ENCODE results near the gene DNAH17. TPM values are rescaled to one million over a fixed set of nuclear protein-coding genes. Genes with fewer than 3 reads are reported as not detected.

The DNAH17 gene
- total RNA-seq, 2 experiments from 2014 or later, result 0.41 to 0.45 TPM

GRCh38 chr17:78401246-78401645 lies 175.9 kb downstream of the DNAH17 start:
- H3K27me3 Mint-ChIP-seq, result no peaks in the 10 kb centered on the region
- DNase-seq, result no peak
- H3K4me3 Mint-ChIP-seq, result no peak overlapping the region
- intact Hi-C loops (cut with micrococcal nuclease), result no loop called here
- ATAC-seq, result no peak
- H3K27ac Mint-ChIP-seq, result peak overlapping the region; percentile 25
- H3K9me3 Mint-ChIP-seq, result no peaks in the 10 kb centered on the region
- TF ChIP-seq CTCF (IDR thresholded peaks at IDR 0.05), result no peak
- peaks cover 68% of the 10 kb centered on the region for H3K36me3 Mint-ChIP-seq (ENCODE audit: low read depth)
- POLR2A ChIA-PET, result interaction anchor here (0.7 to 2.2 kb wide), 3 partner anchors 10 to 17 kb away, joined by 3 to 10 read pairs (median 3); no protein-coding TSS in a partner anchor
- peaks cover under 1% of the 10 kb centered on the region for H3K4me1 Mint-ChIP-seq (ENCODE audit: low read depth)
- CTCF ChIA-PET, result interaction anchor here (0.8 to 1.5 kb wide), 2 partner anchors 11 to 21 kb away, joined by 4 to 5 read pairs; no protein-coding TSS in a partner anchor

- Mint-ChIP-seq H3K9me3 (no peaks in the 10 kb centered on the region), H3K27ac (no peak overlapping the region), H3K27me3 (no peaks in the 10 kb centered on the region), H3K36me3 (ENCODE audit: low read depth) (peaks cover 72% of the 10 kb centered on the region), H3K4me1 (ENCODE audit: low read depth) (no peaks in the 10 kb centered on the region), H3K4me3 (no peak overlapping the region)
- DNase-seq, result no peak
- ChIA-PET CTCF (interaction anchor here (0.8 to 1.5 kb wide), 2 partner anchors 12 to 21 kb away, joined by 4 to 5 read pairs; no protein-coding TSS in a partner anchor), POLR2A (interaction anchor here (0.7 kb wide), 1 partner anchor 18 kb away, joined by 3 read pairs; no protein-coding TSS in a partner anchor)
- intact Hi-C loops (cut with micrococcal nuclease), result no loop called here
- no peak for TF ChIP-seq CTCF (IDR thresholded peaks at IDR 0.05)
- ATAC-seq, result no peak
Observed at GRCh38 chr17:78400581-78401240, 176.5 kb downstream of the DNAH17 start.

GRCh38 chr17:78399693-78400144 lies 177.5 kb downstream of the DNAH17 start:
- CTCF ChIA-PET, result interaction anchor here (0.8 kb wide), 1 partner anchor 46 kb away, joined by 3 read pairs; no protein-coding TSS in a partner anchor

GRCh38 chr17:78399028-78399692 lies 178.0 kb downstream of the DNAH17 start:
- ChIA-PET POLR2A (no interaction called here), CTCF (interaction anchor here (0.8 kb wide), 1 partner anchor 46 kb away, joined by 3 read pairs; no protein-coding TSS in a partner anchor)
- intact Hi-C loops (cut with micrococcal nuclease), result no loop called here
- H3K4me1 Mint-ChIP-seq (ENCODE audit: low read depth), result no peaks in the 10 kb centered on the region
- H3K27me3 Mint-ChIP-seq, result no peaks in the 10 kb centered on the region
- TF ChIP-seq CTCF (IDR thresholded peaks at IDR 0.05), result no peak
- H3K9me3 Mint-ChIP-seq, result no peaks in the 10 kb centered on the region
- ATAC-seq, result no peak
- DNase-seq, result no peak
- H3K27ac Mint-ChIP-seq, result no peak overlapping the region
- H3K36me3 Mint-ChIP-seq (ENCODE audit: low read depth), result peaks cover 73% of the 10 kb centered on the region
- no peak overlapping the region for H3K4me3 Mint-ChIP-seq

More at GRCh38 chr17:78399693-78400144, 177.5 kb downstream of the DNAH17 start:
- intact Hi-C loops (cut with micrococcal nuclease), result no loop called here
- Mint-ChIP-seq H3K27me3 (no peaks in the 10 kb centered on the region), H3K4me3 (no peak overlapping the region), H3K27ac (no peak overlapping the region), H3K9me3 (no peaks in the 10 kb centered on the region), H3K36me3 (ENCODE audit: low read depth) (peaks cover 75% of the 10 kb centered on the region), H3K4me1 (ENCODE audit: low read depth) (no peaks in the 10 kb centered on the region)
- DNase-seq, result no peak
- no peak for ATAC-seq
- no peak for TF ChIP-seq CTCF (IDR thresholded peaks at IDR 0.05)
- POLR2A ChIA-PET, result no interaction called here

- Mint-ChIP-seq H3K9me3 (no peaks in the 10 kb centered on the region), H3K36me3 (ENCODE audit: low read depth) (peaks cover 73% of the 10 kb centered on the region), H3K4me3 (no peak overlapping the region), H3K27ac (peak overlapping the region; percentile 34), H3K27me3 (no peaks in the 10 kb centered on the region), H3K4me1 (ENCODE audit: low read depth) (no peaks in the 10 kb centered on the region)
- no peak for DNase-seq
- no peak for ATAC-seq
- ChIA-PET CTCF (no interaction called here), POLR2A (no interaction called here)
- no peak for TF ChIP-seq CTCF (IDR thresholded peaks at IDR 0.05)
- intact Hi-C loops (cut with micrococcal nuclease), result no loop called here
Observed at GRCh38 chr17:78398390-78398789, 178.8 kb downstream of the DNAH17 start.
